SK-N-DZ (cell line): ENCODE data around the gene KBTBD13.

ENCODE experiments used
- DNase-seq: peaks from one replicate; pipeline ENCODE4 v3.0.0-alpha.2; 2015; ENCODE audit warnings: low spot score

Gene KBTBD13

GRCh38 chr15:65051266-65051665 lies 25.3 kb upstream of the KBTBD13 start:
- DNase-seq = no peak

- DNase-seq = no peak
Observed at GRCh38 chr15:65052956-65053355, 23.6 kb upstream of the KBTBD13 start.

GRCh38 chr15:65054333-65055200 lies 22.0 kb upstream of the KBTBD13 start:
- peak; percentile 80 for DNase-seq

GRCh38 chr15:65055201-65055870 lies 21.2 kb upstream of the KBTBD13 start:
- DNase-seq = no peak

- no peak for DNase-seq
Observed at GRCh38 chr15:65056106-65056505, 20.4 kb upstream of the KBTBD13 start.

- DNase-seq = no peak
Observed at GRCh38 chr15:65056868-65057548, 19.5 kb upstream of the KBTBD13 start.

GRCh38 chr15:65057549-65057940 lies 19.0 kb upstream of the KBTBD13 start:
- no peak for DNase-seq

GRCh38 chr15:65058394-65059368 lies 17.9 kb upstream of the KBTBD13 start:
- DNase-seq = no peak

GRCh38 chr15:65059369-65059750 lies 17.2 kb upstream of the KBTBD13 start:
- DNase-seq = no peak

- DNase-seq = no peak
Observed at GRCh38 chr15:65059931-65060596, 16.5 kb upstream of the KBTBD13 start.

- DNase-seq = no peak
Observed at GRCh38 chr15:65060641-65061397, 15.7 kb upstream of the KBTBD13 start.

GRCh38 chr15:65062061-65062460 lies 14.5 kb upstream of the KBTBD13 start:
- DNase-seq = no peak

- no peak for DNase-seq
Observed at GRCh38 chr15:65062726-65063125, 13.8 kb upstream of the KBTBD13 start.

- no peak for DNase-seq
Observed at GRCh38 chr15:65066001-65066634, 10.4 kb upstream of the KBTBD13 start.

- DNase-seq = no peak
Observed at GRCh38 chr15:65066635-65067316, 9.8 kb upstream of the KBTBD13 start.

GRCh38 chr15:65067317-65067644 lies 9.3 kb upstream of the KBTBD13 start:
- no peak for DNase-seq

GRCh38 chr15:65067645-65068402 lies 8.7 kb upstream of the KBTBD13 start, which contains the start of gene RASL12:
Gene RASL12 (minus strand): TSS chr15:65067991. CDS start chr15:65067835, 156 bp downstream.
- DNase-seq = no peak

GRCh38 chr15:65068403-65068788 lies 8.2 kb upstream of the KBTBD13 start:
- no peak for DNase-seq
